ENCODE measurements around the gene ZNF782.

- no peak for TF ChIP-seq CTCF (IDR thresholded peaks at IDR 0.05)
- TF ChIP-seq POLR2A (IDR thresholded peaks at IDR 0.05): no peak
These were observed 23.0 kb upstream of the ZNF782 start for GRCh38 chr9:96877269-96877668.

Data from adrenal gland (tissue), 5 donors.